ENCODE measurements around the gene KCNIP4. TPM values are rescaled to one million over a fixed set of nuclear protein-coding genes. Genes with fewer than 3 reads are reported as not detected.
"Not testable (repeated sequence)": the region's sequence is repeated elsewhere in the genome, so short reads cannot be mapped to it uniquely, and the experiment has no call there.

KCNIP4 gene
- total RNA-seq, 1 donor from 2014 or later: not detected

GRCh38 chr4:21387683-21388082, 560.9 kb downstream of the KCNIP4 start:
- no peaks in the 10 kb centered on the region for H3K36me3 Mint-ChIP-seq (ENCODE audit: low read depth)
- no peak for DNase-seq (ENCODE audit: low spot score)
- H3K27ac Mint-ChIP-seq: no peak overlapping the region
- no peaks in the 10 kb centered on the region for H3K4me1 Mint-ChIP-seq (ENCODE audit: low read depth)
- intact Hi-C loops (cut with micrococcal nuclease): no loop called here
- H3K9me3 Mint-ChIP-seq: peaks cover 4% of the 10 kb centered on the region
- H3K27me3 Mint-ChIP-seq (ENCODE audit: insufficient read depth): no peaks in the 10 kb centered on the region
- no peak overlapping the region for H3K4me3 Mint-ChIP-seq

GRCh38 chr4:21386166-21386780, 562.3 kb downstream of the KCNIP4 start:
- intact Hi-C loops (cut with micrococcal nuclease): no loop called here
- H3K9me3 Mint-ChIP-seq: no peaks in the 10 kb centered on the region
- H3K4me3 Mint-ChIP-seq: no peak overlapping the region
- no peaks in the 10 kb centered on the region for H3K36me3 Mint-ChIP-seq (ENCODE audit: low read depth)
- DNase-seq (ENCODE audit: low spot score): no peak
- H3K27ac Mint-ChIP-seq: no peak overlapping the region
- no peaks in the 10 kb centered on the region for H3K27me3 Mint-ChIP-seq (ENCODE audit: insufficient read depth)
- no peaks in the 10 kb centered on the region for H3K4me1 Mint-ChIP-seq (ENCODE audit: low read depth)

GRCh38 chr4:21385706-21386105, 562.9 kb downstream of the KCNIP4 start:
- no peak overlapping the region for H3K4me3 Mint-ChIP-seq
- no peak for DNase-seq (ENCODE audit: low spot score)
- H3K27ac Mint-ChIP-seq: no peak overlapping the region
- no peaks in the 10 kb centered on the region for H3K9me3 Mint-ChIP-seq
- H3K36me3 Mint-ChIP-seq (ENCODE audit: low read depth): no peaks in the 10 kb centered on the region
- no peaks in the 10 kb centered on the region for H3K27me3 Mint-ChIP-seq (ENCODE audit: insufficient read depth)
- H3K4me1 Mint-ChIP-seq (ENCODE audit: low read depth): no peaks in the 10 kb centered on the region
- intact Hi-C loops (cut with micrococcal nuclease): no loop called here

- H3K4me3 Mint-ChIP-seq: no peak overlapping the region
- no peaks in the 10 kb centered on the region for H3K27me3 Mint-ChIP-seq (ENCODE audit: insufficient read depth)
- no peaks in the 10 kb centered on the region for H3K4me1 Mint-ChIP-seq (ENCODE audit: low read depth)
- H3K36me3 Mint-ChIP-seq (ENCODE audit: low read depth): no peaks in the 10 kb centered on the region
- no peaks in the 10 kb centered on the region for H3K9me3 Mint-ChIP-seq
- DNase-seq (ENCODE audit: low spot score): no peak
- no peak overlapping the region for H3K27ac Mint-ChIP-seq
- intact Hi-C loops (cut with micrococcal nuclease): no loop called here
Measured at GRCh38 chr4:21384609-21385008, 564.0 kb downstream of the KCNIP4 start.

GRCh38 chr4:21380861-21381260, 567.7 kb downstream of the KCNIP4 start:
- Mint-ChIP-seq H3K27ac (no peak overlapping the region), H3K9me3 (peaks cover 5% of the 10 kb centered on the region), H3K4me1 (ENCODE audit: low read depth) (no peaks in the 10 kb centered on the region), H3K27me3 (ENCODE audit: insufficient read depth) (no peaks in the 10 kb centered on the region), H3K4me3 (no peak overlapping the region), H3K36me3 (ENCODE audit: low read depth) (no peaks in the 10 kb centered on the region)
- intact Hi-C loops (cut with micrococcal nuclease): no loop called here
- no peak for DNase-seq (ENCODE audit: low spot score)

GRCh38 chr4:21377046-21377445, 571.5 kb downstream of the KCNIP4 start:
- intact Hi-C loops (cut with micrococcal nuclease): no loop called here
- Mint-ChIP-seq H3K27ac (no peak overlapping the region), H3K9me3 (peaks cover 5% of the 10 kb centered on the region), H3K4me1 (ENCODE audit: low read depth) (no peaks in the 10 kb centered on the region), H3K4me3 (no peak overlapping the region), H3K36me3 (ENCODE audit: low read depth) (no peaks in the 10 kb centered on the region), H3K27me3 (ENCODE audit: insufficient read depth) (no peaks in the 10 kb centered on the region)
- DNase-seq (ENCODE audit: low spot score): no peak

- Mint-ChIP-seq H3K9me3 (peaks cover 5% of the 10 kb centered on the region), H3K4me1 (ENCODE audit: low read depth) (no peaks in the 10 kb centered on the region), H3K27ac (no peak overlapping the region), H3K36me3 (ENCODE audit: low read depth) (no peaks in the 10 kb centered on the region), H3K27me3 (ENCODE audit: insufficient read depth) (no peaks in the 10 kb centered on the region), H3K4me3 (no peak overlapping the region)
- no peak for DNase-seq (ENCODE audit: low spot score)
- intact Hi-C loops (cut with micrococcal nuclease): no loop called here
Measured at GRCh38 chr4:21376176-21376575, 572.4 kb downstream of the KCNIP4 start.

GRCh38 chr4:21374641-21375368, 573.8 kb downstream of the KCNIP4 start:
- no peak for DNase-seq (ENCODE audit: low spot score)
- no peaks in the 10 kb centered on the region for H3K4me1 Mint-ChIP-seq (ENCODE audit: low read depth)
- H3K9me3 Mint-ChIP-seq: peaks cover 5% of the 10 kb centered on the region
- no peaks in the 10 kb centered on the region for H3K36me3 Mint-ChIP-seq (ENCODE audit: low read depth)
- H3K27me3 Mint-ChIP-seq (ENCODE audit: insufficient read depth): no peaks in the 10 kb centered on the region
- no peak overlapping the region for H3K27ac Mint-ChIP-seq
- no peak overlapping the region for H3K4me3 Mint-ChIP-seq
- intact Hi-C loops (cut with micrococcal nuclease): no loop called here

- Mint-ChIP-seq H3K27ac (no peak overlapping the region), H3K4me3 (no peak overlapping the region), H3K27me3 (ENCODE audit: insufficient read depth) (no peaks in the 10 kb centered on the region), H3K36me3 (ENCODE audit: low read depth) (no peaks in the 10 kb centered on the region), H3K9me3 (no peaks in the 10 kb centered on the region), H3K4me1 (ENCODE audit: low read depth) (no peaks in the 10 kb centered on the region)
- intact Hi-C loops (cut with micrococcal nuclease): no loop called here
- DNase-seq (ENCODE audit: low spot score): no peak
Measured at GRCh38 chr4:21367567-21367966, 581.0 kb downstream of the KCNIP4 start.

GRCh38 chr4:21366840-21367239, 581.7 kb downstream of the KCNIP4 start:
- DNase-seq (ENCODE audit: low spot score): no peak
- Mint-ChIP-seq H3K27me3 (ENCODE audit: insufficient read depth) (no peaks in the 10 kb centered on the region), H3K4me3 (no peak overlapping the region), H3K27ac (no peak overlapping the region), H3K36me3 (ENCODE audit: low read depth) (no peaks in the 10 kb centered on the region), H3K4me1 (ENCODE audit: low read depth) (no peaks in the 10 kb centered on the region), H3K9me3 (no peaks in the 10 kb centered on the region)
- intact Hi-C loops (cut with micrococcal nuclease): no loop called here

- DNase-seq (ENCODE audit: low spot score): no peak
- intact Hi-C loops (cut with micrococcal nuclease): no loop called here
- Mint-ChIP-seq H3K9me3 (no peaks in the 10 kb centered on the region), H3K36me3 (ENCODE audit: low read depth) (no peaks in the 10 kb centered on the region), H3K4me3 (no peak overlapping the region), H3K4me1 (ENCODE audit: low read depth) (no peaks in the 10 kb centered on the region), H3K27ac (no peak overlapping the region), H3K27me3 (ENCODE audit: insufficient read depth) (no peaks in the 10 kb centered on the region)
Measured at GRCh38 chr4:21366312-21366711, 582.3 kb downstream of the KCNIP4 start.

GRCh38 chr4:21363701-21364100, 584.9 kb downstream of the KCNIP4 start:
- intact Hi-C loops (cut with micrococcal nuclease): no loop called here

GRCh38 chr4:21352354-21352753, 596.2 kb downstream of the KCNIP4 start:
- DNase-seq (ENCODE audit: low spot score); H3K27me3 Mint-ChIP-seq (ENCODE audit: insufficient read depth); H3K27ac Mint-ChIP-seq; H3K4me1 Mint-ChIP-seq (ENCODE audit: low read depth); H3K36me3 Mint-ChIP-seq (ENCODE audit: low read depth); H3K4me3 Mint-ChIP-seq; intact Hi-C loops (cut with micrococcal nuclease): not testable (repeated sequence)
- peaks cover 17% of the 10 kb centered on the region for H3K9me3 Mint-ChIP-seq

More at GRCh38 chr4:21363701-21364100, 584.9 kb downstream of the KCNIP4 start:
- Mint-ChIP-seq H3K27me3 (ENCODE audit: insufficient read depth) (no peaks in the 10 kb centered on the region), H3K4me1 (ENCODE audit: low read depth) (no peaks in the 10 kb centered on the region), H3K4me3 (no peak overlapping the region), H3K9me3 (peaks cover 5% of the 10 kb centered on the region), H3K27ac (no peak overlapping the region), H3K36me3 (ENCODE audit: low read depth) (no peaks in the 10 kb centered on the region)
- DNase-seq (ENCODE audit: low spot score): no peak
